ENCODE measurements around the gene OCA2.

DNA sequence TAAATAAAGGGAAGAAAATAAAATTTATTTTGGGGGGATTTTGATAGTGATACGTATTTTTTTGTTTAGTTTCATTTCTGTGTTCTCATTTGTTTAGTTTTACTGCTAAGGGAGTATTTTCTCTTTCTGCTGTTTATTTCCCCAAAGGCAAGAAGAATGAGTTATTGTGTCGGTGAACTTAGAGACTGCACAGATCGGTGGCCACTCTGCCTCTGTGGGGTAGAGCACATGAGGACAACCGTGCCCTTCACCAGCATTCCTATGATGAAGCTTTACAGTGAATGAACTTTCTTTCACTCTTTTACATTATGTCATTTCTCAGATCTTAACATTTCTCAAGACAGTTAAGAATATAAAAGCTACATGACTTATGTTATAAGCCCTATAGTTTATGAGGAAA is 214.4 kb downstream of the OCA2 start:
- no peak for TF ChIP-seq POLR2A (IDR thresholded peaks at IDR 0.05)
- TF ChIP-seq, protein P1, sequence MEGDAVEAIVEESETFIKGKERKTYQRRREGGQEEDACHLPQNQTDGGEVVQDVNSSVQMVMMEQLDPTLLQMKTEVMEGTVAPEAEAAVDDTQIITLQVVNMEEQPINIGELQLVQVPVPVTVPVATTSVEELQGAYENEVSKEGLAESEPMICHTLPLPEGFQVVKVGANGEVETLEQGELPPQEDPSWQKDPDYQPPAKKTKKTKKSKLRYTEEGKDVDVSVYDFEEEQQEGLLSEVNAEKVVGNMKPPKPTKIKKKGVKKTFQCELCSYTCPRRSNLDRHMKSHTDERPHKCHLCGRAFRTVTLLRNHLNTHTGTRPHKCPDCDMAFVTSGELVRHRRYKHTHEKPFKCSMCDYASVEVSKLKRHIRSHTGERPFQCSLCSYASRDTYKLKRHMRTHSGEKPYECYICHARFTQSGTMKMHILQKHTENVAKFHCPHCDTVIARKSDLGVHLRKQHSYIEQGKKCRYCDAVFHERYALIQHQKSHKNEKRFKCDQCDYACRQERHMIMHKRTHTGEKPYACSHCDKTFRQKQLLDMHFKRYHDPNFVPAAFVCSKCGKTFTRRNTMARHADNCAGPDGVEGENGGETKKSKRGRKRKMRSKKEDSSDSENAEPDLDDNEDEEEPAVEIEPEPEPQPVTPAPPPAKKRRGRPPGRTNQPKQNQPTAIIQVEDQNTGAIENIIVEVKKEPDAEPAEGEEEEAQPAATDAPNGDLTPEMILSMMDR (IDR thresholded peaks at IDR 0.05) = no peak
